Measurements from ENCODE around the gene PCSK2.

PCSK2 gene

DNA sequence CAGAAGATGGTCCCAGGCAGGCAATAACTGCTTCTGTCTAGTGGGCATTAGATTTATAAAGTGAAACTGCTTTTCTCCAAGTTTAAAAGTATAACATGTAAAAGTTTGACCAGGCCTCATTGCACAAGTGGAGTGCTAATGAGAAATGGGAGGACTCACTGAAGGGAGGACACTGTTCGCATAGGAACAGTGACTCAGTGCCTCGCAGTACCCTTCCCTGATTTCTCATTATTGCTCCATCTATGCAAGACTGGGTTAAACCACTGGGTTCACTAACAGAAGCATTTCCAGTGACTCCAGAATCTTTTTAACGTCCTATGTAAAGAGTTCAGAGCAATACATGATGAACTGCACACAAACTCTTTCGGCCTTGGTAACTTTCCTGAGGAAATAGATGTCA, 79.6 kb downstream of the PCSK2 start:
- no peak overlapping the region for H3K4me3 ChIP-seq (ENCODE audit: low read length)
- H3K36me3 ChIP-seq (ENCODE audit: insufficient read depth, low read length): no peaks in the 10 kb centered on the region
- H3K9ac ChIP-seq (ENCODE audit: low read depth, low read length): no peak overlapping the region
- no peaks in the 10 kb centered on the region for H3K9me3 ChIP-seq (replicated peaks; ENCODE audit: low read length)
- no peaks in the 10 kb centered on the region for H3K27me3 ChIP-seq (ENCODE audit: control insufficient read depth, insufficient read depth, low read length)
- no peaks in the 10 kb centered on the region for H3K4me1 ChIP-seq (ENCODE audit: control insufficient read depth, insufficient read depth, low read length)
- no peak overlapping the region for H3K4me2 ChIP-seq (ENCODE audit: low read length)

DNA sequence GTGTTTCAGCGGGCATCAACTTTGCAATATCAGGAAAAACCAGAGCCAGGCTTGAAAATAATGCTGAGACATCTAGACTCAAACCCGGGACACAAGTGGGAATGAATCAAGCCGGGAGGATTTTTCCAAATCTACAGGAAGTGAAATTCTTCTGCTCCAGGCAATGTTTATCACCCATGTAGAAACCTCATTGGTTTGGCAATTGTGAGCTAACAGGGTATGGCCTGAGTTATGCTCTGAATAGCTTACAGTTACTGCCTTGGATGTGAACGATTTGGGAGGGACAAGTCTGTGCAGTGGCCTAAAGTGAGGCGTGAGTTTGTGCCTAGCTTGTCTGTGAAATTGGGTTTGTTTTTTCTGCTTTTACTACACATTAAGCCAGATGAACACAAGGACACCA, 87.4 kb downstream of the PCSK2 start:
- no peak overlapping the region for H3K4me2 ChIP-seq (ENCODE audit: low read length)
- H3K9ac ChIP-seq (ENCODE audit: low read depth, low read length): no peak overlapping the region
- no peaks in the 10 kb centered on the region for H3K9me3 ChIP-seq (replicated peaks; ENCODE audit: low read length)
- peaks cover 25% of the 10 kb centered on the region for H3K27me3 ChIP-seq (ENCODE audit: control insufficient read depth, insufficient read depth, low read length)
- H3K36me3 ChIP-seq (ENCODE audit: insufficient read depth, low read length): no peaks in the 10 kb centered on the region
- no peaks in the 10 kb centered on the region for H3K4me1 ChIP-seq (ENCODE audit: control insufficient read depth, insufficient read depth, low read length)
- H3K4me3 ChIP-seq (ENCODE audit: low read length): no peak overlapping the region

- no peak overlapping the region for H3K4me3 ChIP-seq (ENCODE audit: low read length)
Observed at GRCh38 chr20:17315407-17316231, 88.8 kb downstream of the PCSK2 start.

GRCh38 chr20:17316316-17317038, 89.6 kb downstream of the PCSK2 start:
- no peaks in the 10 kb centered on the region for H3K9me3 ChIP-seq (replicated peaks; ENCODE audit: low read length)
- no peak overlapping the region for H3K4me2 ChIP-seq (ENCODE audit: low read length)
- no peaks in the 10 kb centered on the region for H3K4me1 ChIP-seq (ENCODE audit: control insufficient read depth, insufficient read depth, low read length)
- H3K9ac ChIP-seq (ENCODE audit: low read depth, low read length): no peak overlapping the region
- no peaks in the 10 kb centered on the region for H3K36me3 ChIP-seq (ENCODE audit: insufficient read depth, low read length)
- H3K27me3 ChIP-seq (ENCODE audit: control insufficient read depth, insufficient read depth, low read length): peaks cover 25% of the 10 kb centered on the region
- H3K4me3 ChIP-seq (ENCODE audit: low read length): no peak overlapping the region

More at GRCh38 chr20:17315407-17316231, 88.8 kb downstream of the PCSK2 start:
- Histone ChIP-seq H3K27me3 (ENCODE audit: control insufficient read depth, insufficient read depth, low read length) (peaks cover 25% of the 10 kb centered on the region), H3K9me3 (replicated peaks; ENCODE audit: low read length) (no peaks in the 10 kb centered on the region), H3K36me3 (ENCODE audit: insufficient read depth, low read length) (no peaks in the 10 kb centered on the region), H3K4me1 (ENCODE audit: control insufficient read depth, insufficient read depth, low read length) (no peaks in the 10 kb centered on the region), H3K4me2 (ENCODE audit: low read length) (no peak overlapping the region), H3K9ac (ENCODE audit: low read depth, low read length) (no peak overlapping the region)

GRCh38 chr20:17317341-17317740, 90.5 kb downstream of the PCSK2 start:
- Histone ChIP-seq H3K4me1 (ENCODE audit: control insufficient read depth, insufficient read depth, low read length) (no peaks in the 10 kb centered on the region), H3K9ac (ENCODE audit: low read depth, low read length) (no peak overlapping the region), H3K4me3 (ENCODE audit: low read length) (no peak overlapping the region), H3K36me3 (ENCODE audit: insufficient read depth, low read length) (no peaks in the 10 kb centered on the region), H3K27me3 (ENCODE audit: control insufficient read depth, insufficient read depth, low read length) (peaks cover 25% of the 10 kb centered on the region), H3K4me2 (ENCODE audit: low read length) (no peak overlapping the region), H3K9me3 (replicated peaks; ENCODE audit: low read length) (no peaks in the 10 kb centered on the region)

DNA sequence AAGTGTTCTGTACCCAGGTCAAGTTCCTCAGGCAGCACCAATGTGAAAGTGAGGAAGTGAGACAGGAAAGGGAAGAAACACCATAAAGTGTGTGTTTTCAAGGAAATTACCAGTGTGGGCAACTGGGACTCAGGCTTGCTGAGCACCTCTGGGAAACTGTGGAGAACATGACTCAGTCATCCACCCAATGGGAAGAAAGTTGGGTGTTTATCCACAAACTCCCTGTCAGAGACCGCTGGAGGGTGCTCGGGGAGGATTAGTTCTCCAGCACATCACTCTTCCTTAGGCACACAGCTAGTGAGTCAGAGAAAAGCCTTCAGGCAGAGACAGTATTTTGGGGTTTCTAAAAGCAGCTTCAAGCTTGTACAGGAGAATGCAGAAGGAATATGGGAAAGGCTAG, 93.6 kb downstream of the PCSK2 start:
- Histone ChIP-seq H3K4me2 (ENCODE audit: low read length) (no peak overlapping the region), H3K4me3 (ENCODE audit: low read length) (no peak overlapping the region)

GRCh38 chr20:17326096-17326495, 99.3 kb downstream of the PCSK2 start:
- no peaks in the 10 kb centered on the region for H3K9me3 ChIP-seq (replicated peaks; ENCODE audit: low read length)
- no peaks in the 10 kb centered on the region for H3K4me1 ChIP-seq (ENCODE audit: control insufficient read depth, insufficient read depth, low read length)
- no peak overlapping the region for H3K4me2 ChIP-seq (ENCODE audit: low read length)
- H3K27me3 ChIP-seq (ENCODE audit: control insufficient read depth, insufficient read depth, low read length): peaks cover 3% of the 10 kb centered on the region
- no peak overlapping the region for H3K4me3 ChIP-seq (ENCODE audit: low read length)
- no peaks in the 10 kb centered on the region for H3K36me3 ChIP-seq (ENCODE audit: insufficient read depth, low read length)
- H3K9ac ChIP-seq (ENCODE audit: low read depth, low read length): no peak overlapping the region

More for the DNA sequence above, 93.6 kb downstream of the PCSK2 start:
- peaks cover 17% of the 10 kb centered on the region for H3K27me3 ChIP-seq (ENCODE audit: control insufficient read depth, insufficient read depth, low read length)
- H3K9me3 ChIP-seq (replicated peaks; ENCODE audit: low read length): no peaks in the 10 kb centered on the region
- no peaks in the 10 kb centered on the region for H3K36me3 ChIP-seq (ENCODE audit: insufficient read depth, low read length)
- H3K4me1 ChIP-seq (ENCODE audit: control insufficient read depth, insufficient read depth, low read length): no peaks in the 10 kb centered on the region
- H3K9ac ChIP-seq (ENCODE audit: low read depth, low read length): no peak overlapping the region

GRCh38 chr20:17327185-17328148, 100.6 kb downstream of the PCSK2 start:
- Histone ChIP-seq H3K9me3 (replicated peaks; ENCODE audit: low read length) (no peaks in the 10 kb centered on the region), H3K4me3 (ENCODE audit: low read length) (no peak overlapping the region), H3K27me3 (ENCODE audit: control insufficient read depth, insufficient read depth, low read length) (peaks cover 3% of the 10 kb centered on the region), H3K4me2 (ENCODE audit: low read length) (no peak overlapping the region), H3K9ac (ENCODE audit: low read depth, low read length) (no peak overlapping the region), H3K36me3 (ENCODE audit: insufficient read depth, low read length) (no peaks in the 10 kb centered on the region), H3K4me1 (ENCODE audit: control insufficient read depth, insufficient read depth, low read length) (no peaks in the 10 kb centered on the region)

DNA sequence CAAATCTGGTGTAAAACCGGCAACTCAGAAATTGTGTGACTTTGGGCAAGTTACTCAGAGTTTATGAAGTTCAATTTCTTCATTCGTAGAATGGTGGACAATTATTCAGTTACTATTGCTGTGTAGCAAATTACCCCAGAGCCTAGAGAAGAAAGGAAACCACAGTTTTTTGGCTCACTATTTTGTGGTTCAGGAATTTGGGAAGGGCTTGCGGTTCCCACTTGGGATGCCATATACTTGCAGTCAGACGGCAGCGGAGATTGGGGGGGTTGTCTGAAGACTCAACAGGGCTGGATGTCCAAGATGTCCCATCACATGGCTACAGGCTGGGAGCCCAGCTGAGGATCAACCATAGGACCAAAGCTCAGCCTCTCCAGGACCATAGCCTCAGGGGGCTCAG, 108.1 kb downstream of the PCSK2 start:
- Histone ChIP-seq H3K27me3 (ENCODE audit: control insufficient read depth, insufficient read depth, low read length) (peaks cover 3% of the 10 kb centered on the region), H3K4me1 (ENCODE audit: control insufficient read depth, insufficient read depth, low read length) (no peaks in the 10 kb centered on the region), H3K36me3 (ENCODE audit: insufficient read depth, low read length) (no peaks in the 10 kb centered on the region), H3K4me2 (ENCODE audit: low read length) (no peak overlapping the region), H3K9me3 (replicated peaks; ENCODE audit: low read length) (no peaks in the 10 kb centered on the region), H3K9ac (ENCODE audit: low read depth, low read length) (no peak overlapping the region), H3K4me3 (ENCODE audit: low read length) (no peak overlapping the region)

- no peak overlapping the region for H3K4me3 ChIP-seq (ENCODE audit: low read length)
- no peak overlapping the region for H3K4me2 ChIP-seq (ENCODE audit: low read length)
- no peaks in the 10 kb centered on the region for H3K9me3 ChIP-seq (replicated peaks; ENCODE audit: low read length)
- no peak overlapping the region for H3K9ac ChIP-seq (ENCODE audit: low read depth, low read length)
- H3K36me3 ChIP-seq (ENCODE audit: insufficient read depth, low read length): no peaks in the 10 kb centered on the region
- H3K27me3 ChIP-seq (ENCODE audit: control insufficient read depth, insufficient read depth, low read length): peaks cover 2% of the 10 kb centered on the region
- no peaks in the 10 kb centered on the region for H3K4me1 ChIP-seq (ENCODE audit: control insufficient read depth, insufficient read depth, low read length)
Observed at GRCh38 chr20:17339000-17339399, 112.2 kb downstream of the PCSK2 start.

GRCh38 chr20:17343091-17343490, 116.3 kb downstream of the PCSK2 start:
- no peak overlapping the region for H3K4me2 ChIP-seq (ENCODE audit: low read length)
- H3K9ac ChIP-seq (ENCODE audit: low read depth, low read length): no peak overlapping the region
- no peaks in the 10 kb centered on the region for H3K36me3 ChIP-seq (ENCODE audit: insufficient read depth, low read length)
- no peaks in the 10 kb centered on the region for H3K9me3 ChIP-seq (replicated peaks; ENCODE audit: low read length)
- H3K4me1 ChIP-seq (ENCODE audit: control insufficient read depth, insufficient read depth, low read length): no peaks in the 10 kb centered on the region
- no peak overlapping the region for H3K4me3 ChIP-seq (ENCODE audit: low read length)
- H3K27me3 ChIP-seq (ENCODE audit: control insufficient read depth, insufficient read depth, low read length): peaks cover 2% of the 10 kb centered on the region
